Measurements from ENCODE around the gene DIS3. TPM values are rescaled to one million over a fixed set of nuclear protein-coding genes. Genes with fewer than 3 reads are reported as not detected.

Gene DIS3
- total and polyA plus RNA-seq, 2 of the 4 experiments (the other 2 are of a cell fraction): 19.3 to 33.3 TPM

DNA sequence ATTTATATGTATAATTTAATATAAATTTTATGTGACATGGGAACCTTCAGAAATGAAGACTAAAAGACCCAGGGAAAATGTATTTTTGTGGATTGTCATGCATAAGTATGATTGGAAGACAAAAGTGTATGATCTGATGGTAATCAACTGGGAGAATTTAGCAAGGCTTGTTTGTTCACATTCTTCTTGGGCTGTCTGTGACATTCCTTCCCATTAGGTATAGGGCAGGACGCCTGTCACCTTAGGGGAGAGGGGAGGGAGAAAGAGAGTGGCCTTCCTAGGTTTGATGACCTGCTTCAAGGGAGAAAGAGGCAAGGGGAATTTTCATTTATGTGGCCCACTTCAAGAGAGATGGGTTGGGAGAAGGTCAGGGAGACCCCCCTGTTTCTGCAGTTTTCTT is 22.6 kb upstream of the DIS3 start:
- Histone ChIP-seq H3K27ac (ENCODE audit: insufficient read depth, low read length) (no peak overlapping the region), H3K4me3 (ENCODE audit: insufficient read depth, low read depth, low read length) (no peak overlapping the region), H4K5ac (ENCODE audit: low read depth, low read length) (no peak overlapping the region), H3K18ac (ENCODE audit: low read depth, low read length) (no peak overlapping the region), H3K79me1 (ENCODE audit: low read depth in 1 of 2, low read length in 2 of 2) (peaks cover 0 to 13% of the 10 kb centered on the region in 2 experiments; a peak in 2 of 4 replicates), H3K9ac (ENCODE audit: low read depth, low read length) (no peak overlapping the region), H2AK9ac (replicated peaks; ENCODE audit: low read depth, low read length, poor library complexity) (no peak overlapping the region), H4K91ac (ENCODE audit: insufficient read depth, low read depth, low read length) (no peak overlapping the region), H3K4me1 (ENCODE audit: control insufficient read depth, insufficient read depth, low read length) (peaks cover 1% of the 10 kb centered on the region; the same call in 1 of the 2 replicates), H2BK5ac (ENCODE audit: low read depth, low read length, poor library complexity, severe bottlenecking) (no peak overlapping the region), H3K23ac (ENCODE audit: low read depth, low read length) (no peak overlapping the region), H3K56ac (ENCODE audit: extremely low read depth, insufficient read depth, low read length) (no peak overlapping the region), H3K14ac (replicated peaks; ENCODE audit: low read depth, low read length) (no peak overlapping the region), H3K4me2 (ENCODE audit: low read depth, low read length) (no peak overlapping the region), H2AK5ac (ENCODE audit: low read depth, low read length) (no peak overlapping the region), H2AFZ (replicated peaks; ENCODE audit: low read length, poor library complexity) (no peak overlapping the region), H3K27me3 (ENCODE audit: control insufficient read depth, insufficient read depth, low read length) (no peaks in the 10 kb centered on the region), H3K9me1 (ENCODE audit: insufficient read depth, low read length) (no peaks in the 10 kb centered on the region; the same call in 1 of the 2 replicates), H4K20me1 (ENCODE audit: insufficient read depth, low read length) (no peaks in the 10 kb centered on the region), H4K8ac (ENCODE audit: low read depth in 2 of 2, low read length in 2 of 2) (no peak overlapping the region), H2BK15ac (ENCODE audit: low read depth, low read length) (no peak overlapping the region), H2BK120ac (ENCODE audit: low read depth, low read length) (no peak overlapping the region), H3K4ac (ENCODE audit: low read depth, low read length) (no peak overlapping the region), H3K9me3 (ENCODE audit: control insufficient read depth, insufficient read depth, low read length) (no peaks in the 10 kb centered on the region), H3K36me3 (ENCODE audit: control insufficient read depth, insufficient read depth, low read length) (peaks cover 2% of the 10 kb centered on the region; the same call in 1 of the 2 replicates), H2BK20ac (ENCODE audit: low read depth, low read length) (no peak overlapping the region)
- dilution Hi-C loops (cut with HindIII; ENCODE audit: low sequenced_read_pairs, unreplicated experiment) (no loop called here), intact Hi-C loops (cut with micrococcal nuclease) (no loop called here), in situ Hi-C loops (cut with MboI; ENCODE audit: low sequenced_read_pairs) (loop anchor here (25.0 kb wide), 1 partner anchor 908 kb away; no protein-coding TSS in a partner anchor)
- CTCF ChIA-PET: no interaction called here
- WGBS, 2 experiments (ENCODE audit: extremely low coverage in 2 of 2, insufficient read length in 1 of 2): 100% methylated on average over 1 of the region's 1 CpG; no CpG with 5 or more reads in 1 of the 2 experiments
- ATAC-seq (ENCODE audit: low read depth) (no peak), DNase-seq (no peak)
- no peak for TF ChIP-seq NFE2L2 (IDR thresholded peaks at IDR 0.05; ENCODE audit: low read depth, low read length)
- TF ChIP-seq RCOR1 (IDR thresholded peaks at IDR 0.05; ENCODE audit: insufficient replicate concordance, low read length): no peak
- TF ChIP-seq BHLHE40 (IDR thresholded peaks at IDR 0.05; ENCODE audit: low read depth, low read length): no peak
- TF ChIP-seq ELK1 (IDR thresholded peaks at IDR 0.05; ENCODE audit: borderline replicate concordance, low read depth, low read length): no peak
- no peak for TF ChIP-seq FOS (IDR thresholded peaks at IDR 0.05; ENCODE audit: low read depth, low read length)
- TF ChIP-seq RAD21 (IDR thresholded peaks at IDR 0.05; ENCODE audit: low read length): no peak
- TF ChIP-seq USF2 (IDR thresholded peaks at IDR 0.05; ENCODE audit: low read depth, low read length): no peak
- TF ChIP-seq CHD1 (IDR thresholded peaks at IDR 0.05; ENCODE audit: low read depth, low read length): no peak
- no peak for TF ChIP-seq MAFK (IDR thresholded peaks at IDR 0.05; ENCODE audit: low read depth, low read length)
- no peak for TF ChIP-seq RFX5 (IDR thresholded peaks at IDR 0.05; ENCODE audit: low read depth, low read length)
- TF ChIP-seq MAZ (IDR thresholded peaks at IDR 0.05; ENCODE audit: borderline replicate concordance, low read depth, low read length): no peak
- TF ChIP-seq MXI1 (IDR thresholded peaks at IDR 0.05; ENCODE audit: borderline replicate concordance, low read depth, low read length): no peak
- POLR2A ChIA-PET (ENCODE audit: unreplicated experiment): no interaction called here
- BruUV-seq (replicated peaks): no TSS peak
